ENCODE measurements around the gene GSPT1.

DNA sequence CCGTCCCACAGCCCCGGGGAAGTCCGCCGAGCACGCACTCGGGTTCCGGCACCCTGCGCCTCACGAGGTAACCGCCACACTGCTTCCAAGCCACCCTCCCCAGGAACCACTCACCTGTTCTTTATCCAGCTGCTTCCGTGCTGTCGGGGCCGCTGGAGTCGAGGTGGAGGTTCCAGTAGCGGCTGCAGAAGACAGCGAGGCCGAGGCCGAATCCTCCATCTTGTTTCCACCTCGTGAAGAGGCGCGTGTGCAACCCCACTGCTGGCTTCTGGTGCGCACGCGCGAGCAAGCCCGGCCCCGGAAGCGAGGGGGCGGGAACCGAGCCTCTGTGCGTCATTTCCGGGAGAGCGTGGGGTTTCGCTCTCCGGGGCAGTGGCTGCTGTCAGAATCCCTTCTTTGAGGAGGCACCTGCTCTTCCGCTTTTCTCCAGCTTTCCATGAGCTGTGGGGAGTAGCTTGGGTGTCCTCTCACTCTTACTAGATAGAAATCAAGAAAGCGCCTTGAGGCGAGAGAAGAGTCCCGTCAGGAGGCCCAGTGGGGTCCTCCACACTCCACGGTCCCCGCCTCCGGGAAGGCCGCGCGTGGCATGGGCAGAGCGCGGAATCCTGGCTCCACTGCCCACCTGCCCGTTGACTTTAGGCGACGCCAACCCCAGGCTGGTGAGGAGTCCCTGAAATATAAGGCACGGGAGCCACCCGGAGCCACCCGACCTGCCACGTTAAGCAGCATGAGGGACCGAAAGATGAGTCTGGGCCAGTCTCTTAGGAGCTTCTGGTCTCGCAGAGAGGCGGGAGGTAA, 64.3 kb downstream of the GSPT1 start, which contains the start of gene RSL1D1:
- TF ChIP-seq TAF1 (IDR thresholded peaks at IDR 0.05; ENCODE audit: low read depth) (peak; percentile 93), POLR2AphosphoS5 (IDR thresholded peaks at IDR 0.05) (peak; percentile 94), EP300 (conservative IDR thresholded peaks at IDR 0.05; ENCODE audit: poor library complexity, severe bottlenecking) (no peak), RAD21 (conservative IDR thresholded peaks at IDR 0.05) (no peak), EZH2 (IDR thresholded peaks at IDR 0.05; ENCODE audit: borderline replicate concordance, insufficient read depth, low read length, poor library complexity, severe bottlenecking) (no peak), SMC3 (conservative IDR thresholded peaks at IDR 0.05; ENCODE audit: poor library complexity) (peak; percentile 3), MXI1 (conservative IDR thresholded peaks at IDR 0.05; ENCODE audit: poor library complexity, severe bottlenecking) (peak; percentile 99)
- TF ChIP-seq, protein P1, sequence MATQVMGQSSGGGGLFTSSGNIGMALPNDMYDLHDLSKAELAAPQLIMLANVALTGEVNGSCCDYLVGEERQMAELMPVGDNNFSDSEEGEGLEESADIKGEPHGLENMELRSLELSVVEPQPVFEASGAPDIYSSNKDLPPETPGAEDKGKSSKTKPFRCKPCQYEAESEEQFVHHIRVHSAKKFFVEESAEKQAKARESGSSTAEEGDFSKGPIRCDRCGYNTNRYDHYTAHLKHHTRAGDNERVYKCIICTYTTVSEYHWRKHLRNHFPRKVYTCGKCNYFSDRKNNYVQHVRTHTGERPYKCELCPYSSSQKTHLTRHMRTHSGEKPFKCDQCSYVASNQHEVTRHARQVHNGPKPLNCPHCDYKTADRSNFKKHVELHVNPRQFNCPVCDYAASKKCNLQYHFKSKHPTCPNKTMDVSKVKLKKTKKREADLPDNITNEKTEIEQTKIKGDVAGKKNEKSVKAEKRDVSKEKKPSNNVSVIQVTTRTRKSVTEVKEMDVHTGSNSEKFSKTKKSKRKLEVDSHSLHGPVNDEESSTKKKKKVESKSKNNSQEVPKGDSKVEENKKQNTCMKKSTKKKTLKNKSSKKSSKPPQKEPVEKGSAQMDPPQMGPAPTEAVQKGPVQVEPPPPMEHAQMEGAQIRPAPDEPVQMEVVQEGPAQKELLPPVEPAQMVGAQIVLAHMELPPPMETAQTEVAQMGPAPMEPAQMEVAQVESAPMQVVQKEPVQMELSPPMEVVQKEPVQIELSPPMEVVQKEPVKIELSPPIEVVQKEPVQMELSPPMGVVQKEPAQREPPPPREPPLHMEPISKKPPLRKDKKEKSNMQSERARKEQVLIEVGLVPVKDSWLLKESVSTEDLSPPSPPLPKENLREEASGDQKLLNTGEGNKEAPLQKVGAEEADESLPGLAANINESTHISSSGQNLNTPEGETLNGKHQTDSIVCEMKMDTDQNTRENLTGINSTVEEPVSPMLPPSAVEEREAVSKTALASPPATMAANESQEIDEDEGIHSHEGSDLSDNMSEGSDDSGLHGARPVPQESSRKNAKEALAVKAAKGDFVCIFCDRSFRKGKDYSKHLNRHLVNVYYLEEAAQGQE (IDR thresholded peaks at IDR 0.05; ENCODE audit: borderline replicate concordance), result peak; percentile 92
- TF ChIP-seq, protein P2, sequence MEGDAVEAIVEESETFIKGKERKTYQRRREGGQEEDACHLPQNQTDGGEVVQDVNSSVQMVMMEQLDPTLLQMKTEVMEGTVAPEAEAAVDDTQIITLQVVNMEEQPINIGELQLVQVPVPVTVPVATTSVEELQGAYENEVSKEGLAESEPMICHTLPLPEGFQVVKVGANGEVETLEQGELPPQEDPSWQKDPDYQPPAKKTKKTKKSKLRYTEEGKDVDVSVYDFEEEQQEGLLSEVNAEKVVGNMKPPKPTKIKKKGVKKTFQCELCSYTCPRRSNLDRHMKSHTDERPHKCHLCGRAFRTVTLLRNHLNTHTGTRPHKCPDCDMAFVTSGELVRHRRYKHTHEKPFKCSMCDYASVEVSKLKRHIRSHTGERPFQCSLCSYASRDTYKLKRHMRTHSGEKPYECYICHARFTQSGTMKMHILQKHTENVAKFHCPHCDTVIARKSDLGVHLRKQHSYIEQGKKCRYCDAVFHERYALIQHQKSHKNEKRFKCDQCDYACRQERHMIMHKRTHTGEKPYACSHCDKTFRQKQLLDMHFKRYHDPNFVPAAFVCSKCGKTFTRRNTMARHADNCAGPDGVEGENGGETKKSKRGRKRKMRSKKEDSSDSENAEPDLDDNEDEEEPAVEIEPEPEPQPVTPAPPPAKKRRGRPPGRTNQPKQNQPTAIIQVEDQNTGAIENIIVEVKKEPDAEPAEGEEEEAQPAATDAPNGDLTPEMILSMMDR (IDR thresholded peaks at IDR 0.05; ENCODE audit: poor library complexity, severe bottlenecking), result no peak

Measured in neural cell (in vitro differentiated cells).